C4-2B (cell line): ENCODE measurements around the gene CENPM.

Source experiments
- H3K27ac ChIP-seq: fragments of 450-650 bp; 2 replicates; pipeline ENCODE4 v1.5.1; 2017
- CTCF ChIP-seq: fragments of 450-650 bp; conservative IDR thresholded peaks from 2 replicates; pipeline ENCODE4 v1.5.1; 2017; ENCODE audit warnings: mild to moderate bottlenecking
- ZFX ChIP-seq: fragments of 450-650 bp; IDR thresholded peaks from 2 replicates; pipeline ENCODE4 v1.6.1; 2017

CENPM gene, protein sequence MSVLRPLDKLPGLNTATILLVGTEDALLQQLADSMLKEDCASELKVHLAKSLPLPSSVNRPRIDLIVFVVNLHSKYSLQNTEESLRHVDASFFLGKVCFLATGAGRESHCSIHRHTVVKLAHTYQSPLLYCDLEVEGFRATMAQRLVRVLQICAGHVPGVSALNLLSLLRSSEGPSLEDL

DNA sequence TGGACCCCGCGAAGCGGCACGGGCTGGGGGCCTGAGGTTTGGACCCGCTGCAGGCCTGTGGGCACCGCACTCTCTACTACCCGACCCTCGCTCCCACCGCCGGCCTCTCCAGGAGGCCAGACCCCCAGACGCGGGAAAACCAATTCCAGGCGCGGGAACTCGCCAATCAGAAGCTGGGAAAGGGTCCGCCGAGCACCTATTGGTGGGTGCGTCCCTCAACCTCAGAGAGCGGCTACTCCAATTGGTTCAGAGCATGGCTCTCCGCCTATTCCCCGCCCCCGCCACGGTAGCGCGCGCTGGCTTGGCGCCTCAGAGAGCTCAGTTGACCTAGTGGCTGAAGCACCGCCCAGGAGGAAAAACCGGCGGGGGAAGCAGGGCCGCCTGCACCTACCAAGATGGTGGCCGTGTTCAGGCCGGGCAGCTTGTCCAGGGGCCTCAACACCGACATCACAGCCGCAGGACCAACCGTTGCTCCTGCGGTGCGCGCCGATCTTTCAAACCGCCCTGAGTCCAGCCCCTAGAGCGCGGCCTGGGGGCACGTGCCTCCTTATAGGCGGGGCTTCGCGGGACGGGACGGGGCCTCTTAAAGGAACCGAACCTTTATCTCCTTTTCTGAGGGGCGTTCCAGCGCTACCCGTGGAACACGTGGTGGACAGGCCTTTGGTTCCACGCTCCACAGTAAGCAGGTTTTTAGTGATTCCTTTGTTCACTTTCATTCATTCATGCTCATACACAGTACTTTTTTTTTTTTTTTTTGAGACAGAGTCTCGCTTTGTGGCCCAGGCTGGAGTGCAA, at the start of gene CENPM:
TSS of gene CENPM (minus strand) at position 524 of the 795 bp plus-strand sequence. CDS start at position 448, 76 bp downstream.
- peak within 1 kb of the TSS; percentile 82 for H3K27ac ChIP-seq
- TF ChIP-seq ZFX (peak; percentile 41; the same call in 1 of the 2 replicates), CTCF (no peak)

DNA sequence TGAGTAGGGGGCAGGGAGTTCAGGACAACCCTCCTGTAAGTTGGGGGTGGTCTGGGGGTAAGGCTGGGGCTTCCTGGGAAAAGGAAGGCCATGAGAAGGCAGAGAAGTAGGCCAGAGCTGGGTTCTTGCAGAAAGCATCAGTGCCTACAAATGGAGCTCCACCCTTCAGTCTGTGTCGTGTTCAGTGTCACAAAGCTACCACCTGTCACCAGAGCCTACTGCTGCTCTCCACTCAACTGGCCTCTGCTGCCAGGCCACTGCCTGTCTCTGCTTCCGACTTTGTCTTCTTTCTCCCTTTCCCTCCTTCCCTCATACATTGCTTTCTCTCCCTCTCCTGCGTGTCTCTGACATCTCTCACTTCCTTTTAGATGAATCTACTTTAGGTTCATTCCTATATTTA, 48.3 kb upstream of the CENPM start:
- H3K27ac ChIP-seq: no peak overlapping the region
- TF ChIP-seq ZFX (no peak), CTCF (no peak)

- no peak for TF ChIP-seq CTCF
- H3K27ac ChIP-seq: no peak overlapping the region
Measured at GRCh38 chr22:41992496-41992895, 45.5 kb upstream of the CENPM start.

DNA sequence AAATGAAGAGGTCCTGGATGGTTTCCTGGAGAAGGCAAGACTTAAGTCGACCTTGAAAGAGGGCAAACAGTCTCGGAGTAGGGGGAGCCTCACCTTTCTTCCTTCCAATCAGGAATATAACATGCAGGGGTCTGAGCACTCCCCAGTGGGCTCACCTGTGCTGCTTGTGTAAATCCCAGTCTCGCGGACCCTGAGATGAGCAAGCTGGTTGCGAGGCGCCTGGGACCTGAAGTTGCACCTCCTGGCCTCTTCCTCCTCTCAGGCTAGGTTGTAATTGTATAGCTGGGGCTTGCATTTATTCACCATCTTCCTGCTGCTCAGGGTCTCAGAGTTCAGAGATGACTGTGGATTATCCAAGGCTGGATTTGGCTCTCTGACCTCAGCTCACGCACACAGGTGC, 44.2 kb upstream of the CENPM start:
- no peak overlapping the region for H3K27ac ChIP-seq
- TF ChIP-seq CTCF (no peak), ZFX (no peak)

GRCh38 chr22:41989246-41989645, 42.3 kb upstream of the CENPM start:
- H3K27ac ChIP-seq: no peak overlapping the region
- TF ChIP-seq CTCF (no peak), ZFX (no peak)

- H3K27ac ChIP-seq: no peak overlapping the region
- TF ChIP-seq CTCF (no peak), ZFX (no peak)
Measured at GRCh38 chr22:41987276-41987675, 40.3 kb upstream of the CENPM start.
